Mucosa of stomach (tissue), 1 donor: Measurements from ENCODE around the gene MTIF3.

Experiments used
- H3K27me3 ChIP-seq: one replicate; pipeline ENCODE4 v1.7.0; 2013; ENCODE audit warnings: mild to moderate bottlenecking, low read length; ENCODE audit not compliant: control insufficient read depth, insufficient read depth
- H3K36me3 ChIP-seq: one replicate; pipeline ENCODE4 v1.7.0; 2013; ENCODE audit warnings: low read length; ENCODE audit not compliant: control insufficient read depth, insufficient read depth
- H3K4me1 ChIP-seq: one replicate; pipeline ENCODE4 v1.7.0; 2013; ENCODE audit warnings: mild to moderate bottlenecking, low read length; ENCODE audit not compliant: control insufficient read depth, insufficient read depth
- H3K4me3 ChIP-seq: one replicate; pipeline ENCODE4 v1.7.0; 2013; ENCODE audit warnings: low read length
- H3K9ac ChIP-seq: one replicate; pipeline ENCODE4 v1.7.0; 2013; ENCODE audit warnings: mild to moderate bottlenecking, low read length, moderate library complexity
- H3K9me3 ChIP-seq: one replicate; pipeline ENCODE4 v1.7.0; 2013; ENCODE audit warnings: mild to moderate bottlenecking, low read length, moderate library complexity; ENCODE audit not compliant: control insufficient read depth
- donor health status: Pancreatic carcinoma.

The MTIF3 gene

GRCh38 chr13:27476943-27477703 is 26.8 kb upstream of the MTIF3 start:
- H3K4me1 ChIP-seq = peaks cover 17% of the 10 kb centered on the region
- no peaks in the 10 kb centered on the region for H3K9me3 ChIP-seq
- H3K9ac ChIP-seq = peak overlapping the region; percentile 1
- no peak overlapping the region for H3K4me3 ChIP-seq
- H3K27me3 ChIP-seq = no peaks in the 10 kb centered on the region
- H3K36me3 ChIP-seq = no peaks in the 10 kb centered on the region

GRCh38 chr13:27474751-27475268 is 24.4 kb upstream of the MTIF3 start:
- no peaks in the 10 kb centered on the region for H3K27me3 ChIP-seq
- H3K4me3 ChIP-seq = no peak overlapping the region
- no peaks in the 10 kb centered on the region for H3K9me3 ChIP-seq
- H3K4me1 ChIP-seq = peaks cover 17% of the 10 kb centered on the region
- H3K9ac ChIP-seq = no peak overlapping the region
- no peaks in the 10 kb centered on the region for H3K36me3 ChIP-seq

- H3K9ac ChIP-seq = no peak overlapping the region
- H3K27me3 ChIP-seq = no peaks in the 10 kb centered on the region
- no peaks in the 10 kb centered on the region for H3K36me3 ChIP-seq
- H3K4me1 ChIP-seq = peaks cover 13% of the 10 kb centered on the region
- H3K9me3 ChIP-seq = no peaks in the 10 kb centered on the region
- no peak overlapping the region for H3K4me3 ChIP-seq
Observed at GRCh38 chr13:27472941-27473340, 22.6 kb upstream of the MTIF3 start.

- H3K4me3 ChIP-seq = no peak overlapping the region
- no peaks in the 10 kb centered on the region for H3K36me3 ChIP-seq
- no peaks in the 10 kb centered on the region for H3K27me3 ChIP-seq
- no peaks in the 10 kb centered on the region for H3K9me3 ChIP-seq
- H3K9ac ChIP-seq = no peak overlapping the region
- peaks cover 8% of the 10 kb centered on the region for H3K4me1 ChIP-seq
Observed at GRCh38 chr13:27472441-27472840, 22.1 kb upstream of the MTIF3 start.

GRCh38 chr13:27470075-27470820 is 19.9 kb upstream of the MTIF3 start:
- Histone ChIP-seq H3K9me3 (no peaks in the 10 kb centered on the region), H3K4me3 (no peak overlapping the region), H3K9ac (no peak overlapping the region), H3K36me3 (no peaks in the 10 kb centered on the region), H3K27me3 (no peaks in the 10 kb centered on the region), H3K4me1 (no peaks in the 10 kb centered on the region)

- Histone ChIP-seq H3K9me3 (no peaks in the 10 kb centered on the region), H3K27me3 (no peaks in the 10 kb centered on the region), H3K4me3 (no peak overlapping the region), H3K9ac (no peak overlapping the region), H3K36me3 (no peaks in the 10 kb centered on the region), H3K4me1 (no peaks in the 10 kb centered on the region)
Observed at GRCh38 chr13:27466513-27466912, 16.1 kb upstream of the MTIF3 start.

- no peaks in the 10 kb centered on the region for H3K27me3 ChIP-seq
- no peaks in the 10 kb centered on the region for H3K9me3 ChIP-seq
- no peak overlapping the region for H3K4me3 ChIP-seq
- no peaks in the 10 kb centered on the region for H3K4me1 ChIP-seq
- H3K9ac ChIP-seq = no peak overlapping the region
- no peaks in the 10 kb centered on the region for H3K36me3 ChIP-seq
Observed at GRCh38 chr13:27465611-27466010, 15.2 kb upstream of the MTIF3 start.

GRCh38 chr13:27463500-27463899 is 13.1 kb upstream of the MTIF3 start:
- no peaks in the 10 kb centered on the region for H3K36me3 ChIP-seq
- no peak overlapping the region for H3K4me3 ChIP-seq
- H3K27me3 ChIP-seq = no peaks in the 10 kb centered on the region
- no peaks in the 10 kb centered on the region for H3K9me3 ChIP-seq
- no peaks in the 10 kb centered on the region for H3K4me1 ChIP-seq
- no peak overlapping the region for H3K9ac ChIP-seq

GRCh38 chr13:27461940-27462584 is 11.7 kb upstream of the MTIF3 start:
- Histone ChIP-seq H3K9ac (no peak overlapping the region), H3K27me3 (no peaks in the 10 kb centered on the region)

GRCh38 chr13:27455331-27455855 is 5.0 kb upstream of the MTIF3 start:
- Histone ChIP-seq H3K36me3 (no peaks in the 10 kb centered on the region), H3K4me1 (no peaks in the 10 kb centered on the region), H3K4me3 (peak overlapping the region; percentile 37), H3K9me3 (no peaks in the 10 kb centered on the region), H3K9ac (peak overlapping the region; percentile 68), H3K27me3 (no peaks in the 10 kb centered on the region)

More at GRCh38 chr13:27461940-27462584, 11.7 kb upstream of the MTIF3 start:
- Histone ChIP-seq H3K9me3 (no peaks in the 10 kb centered on the region), H3K36me3 (no peaks in the 10 kb centered on the region), H3K4me3 (no peak overlapping the region), H3K4me1 (no peaks in the 10 kb centered on the region)

GRCh38 chr13:27450921-27451471 is 632 bp upstream of the MTIF3 start:
- Histone ChIP-seq H3K9ac (peak overlapping the region; percentile 88), H3K36me3 (no peaks in the 10 kb centered on the region), H3K4me1 (peaks cover 14% of the 10 kb centered on the region), H3K27me3 (no peaks in the 10 kb centered on the region), H3K9me3 (no peaks in the 10 kb centered on the region), H3K4me3 (peak overlapping the region; percentile 54)
